CD4-positive, CD25-positive, alpha-beta regulatory T cell (primary cell): ENCODE data around the gene RDH12. TPM values are rescaled to one million over a fixed set of nuclear protein-coding genes. Genes with fewer than 3 reads are reported as not detected.

Source experiments
- ATAC-seq, 2 donors: fragments of 150-1000 bp; cut with Tn5 transposase; one replicate each; pipeline ENCODE4 v1.10.0; 2021; ENCODE audit warnings: low read depth in 2 of 2, moderate number of reproducible peaks in 2 of 2, moderate library complexity in 1 of 2
- DNase-seq, 3 donors: peaks; one replicate each; pipeline versions ENCODE4 v3.0.0 to v3.0.0-alpha.2; 2012 to 2022; ENCODE audit warnings: mixed read lengths in 1 of 3
- H3K27ac ChIP-seq: one replicate; pipeline ENCODE4 v1.7.0; 2013; ENCODE audit warnings: mild to moderate bottlenecking, low read length; ENCODE audit not compliant: insufficient read depth, poor library complexity, severe bottlenecking
- H3K27me3 ChIP-seq: one replicate; pipeline ENCODE4 v1.7.0; 2013; ENCODE audit warnings: low read length; ENCODE audit not compliant: control insufficient read depth, insufficient read depth
- H3K36me3 ChIP-seq: one replicate; pipeline ENCODE4 v1.7.0; 2013; ENCODE audit warnings: mild to moderate bottlenecking, low read length, moderate library complexity; ENCODE audit not compliant: control insufficient read depth, insufficient read depth
- H3K4me1 ChIP-seq: 2 replicates; pipeline ENCODE4 v1.7.0; 2013; ENCODE audit warnings: mild to moderate bottlenecking, low read length; ENCODE audit not compliant: insufficient read depth, control insufficient read depth, poor library complexity, severe bottlenecking
- H3K4me3 ChIP-seq: one replicate; pipeline ENCODE4 v1.7.0; 2013; ENCODE audit warnings: low read depth, mild to moderate bottlenecking, low read length, moderate library complexity
- H3K9me3 ChIP-seq, 2 experiments: 1 replicate in 1 of 2; 2 replicates in 1 of 2; pipeline ENCODE4 v1.7.0; 2013; ENCODE audit warnings: low read length in 2 of 2, mild to moderate bottlenecking in 1 of 2, moderate library complexity in 1 of 2; ENCODE audit not compliant: control insufficient read depth in 2 of 2
- H3K27ac Mint-ChIP-seq, 3 donors: one replicate each; pipeline ENCODE4 v1.8.0; 2020 to 2022; ENCODE audit warnings: mild to moderate bottlenecking in 3 of 3, mixed read lengths in 3 of 3, moderate library complexity in 2 of 3
- H3K27me3 Mint-ChIP-seq: one replicate; pipeline ENCODE4 v1.8.0; 2022; ENCODE audit warnings: mild to moderate bottlenecking, mixed read lengths
- H3K36me3 Mint-ChIP-seq: one replicate; pipeline ENCODE4 v1.8.0; 2020; ENCODE audit warnings: mixed read lengths
- H3K4me1 Mint-ChIP-seq, 4 donors: one replicate each; pipeline ENCODE4 v1.8.0; 2020 to 2022; ENCODE audit warnings: mixed read lengths in 4 of 4, mild to moderate bottlenecking in 1 of 4
- H3K4me3 Mint-ChIP-seq, 4 donors: one replicate each; pipeline ENCODE4 v1.8.0; 2020 to 2022; ENCODE audit warnings: mild to moderate bottlenecking in 4 of 4, mixed read lengths in 4 of 4, moderate library complexity in 3 of 4
- H3K9me3 Mint-ChIP-seq, 7 donors: one replicate each; pipeline ENCODE4 v1.8.0; 2020 to 2022; ENCODE audit warnings: mixed read lengths in 7 of 7, mild to moderate bottlenecking in 3 of 7, moderate library complexity in 2 of 7
- polyA plus RNA-seq, 4 donors: library from polyadenylated mRNA; unstranded; fragments of 300-500 nt; fragmentation: Illumina TruSeq; gene quantifications; one replicate each; pipeline ENCODE4 v1.2.3, GENCODE V29; 2021
- total RNA-seq: library from RNA; stranded (reverse); gene quantifications from one replicate; pipeline ENCODE4 v1.2.3, GENCODE V29; 2022

RDH12 gene
- total and polyA plus RNA-seq, 5 donors from 2014 or later = not detected

DNA sequence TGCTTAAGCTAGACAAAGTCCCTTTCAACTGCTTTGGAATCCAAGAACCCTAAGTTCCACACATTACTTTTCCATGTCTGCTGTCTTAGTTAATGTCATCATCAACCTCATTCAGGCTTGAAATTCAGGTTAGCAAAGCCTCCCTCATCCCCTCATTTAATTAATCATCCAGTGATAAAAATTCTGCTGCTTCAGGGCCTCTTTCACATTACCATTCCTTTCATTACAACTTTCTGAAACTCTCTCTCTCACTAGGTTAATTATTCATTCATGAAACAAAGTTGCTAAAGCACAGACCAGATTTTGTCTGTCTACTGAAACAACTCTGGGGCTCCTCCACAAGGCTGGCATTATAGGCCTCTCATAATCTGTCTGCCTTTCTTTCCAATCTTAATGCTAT lies 17.8 kb upstream of the RDH12 start:
- Mint-ChIP-seq H3K4me1 (peaks cover 23 to 37% (median 26%) of the 10 kb centered on the region in 4 donors), H3K27ac (peak overlapping the region in 2 of 3 donors; percentile 0 to 4), H3K36me3 (peaks cover 48% of the 10 kb centered on the region), H3K4me3 (no peak overlapping the region), H3K27me3 (no peaks in the 10 kb centered on the region), H3K9me3 (no peaks in the 10 kb centered on the region)
- Histone ChIP-seq H3K36me3 (peaks cover 42% of the 10 kb centered on the region), H3K9me3 (no peaks in the 10 kb centered on the region), H3K4me1 (peaks cover 13% of the 10 kb centered on the region), H3K4me3 (no peak overlapping the region), H3K27ac (no peak overlapping the region), H3K27me3 (no peaks in the 10 kb centered on the region)
- DNase-seq = no peak
- ATAC-seq = no peak

DNA sequence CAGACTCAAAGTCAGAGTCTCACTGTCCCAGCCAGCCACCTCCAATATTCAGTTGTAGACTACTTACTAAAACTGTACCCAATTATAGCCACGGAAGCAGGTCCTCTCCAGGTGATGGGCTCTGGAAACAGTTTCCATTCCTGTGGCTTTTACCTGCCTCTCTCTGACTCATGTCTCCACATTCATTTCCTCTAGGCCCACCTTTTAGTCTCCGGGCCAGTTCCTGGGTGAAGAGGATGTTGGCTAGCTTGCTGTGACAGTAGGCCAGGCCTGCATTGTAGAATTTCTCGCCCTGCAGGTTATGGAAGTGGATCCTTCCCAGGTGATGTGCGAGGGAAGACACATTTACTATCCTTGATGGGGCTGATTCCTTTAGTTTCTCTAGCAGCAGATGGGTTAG lies 11.7 kb upstream of the RDH12 start:
- no peaks in the 10 kb centered on the region for H3K27me3 ChIP-seq

DNA sequence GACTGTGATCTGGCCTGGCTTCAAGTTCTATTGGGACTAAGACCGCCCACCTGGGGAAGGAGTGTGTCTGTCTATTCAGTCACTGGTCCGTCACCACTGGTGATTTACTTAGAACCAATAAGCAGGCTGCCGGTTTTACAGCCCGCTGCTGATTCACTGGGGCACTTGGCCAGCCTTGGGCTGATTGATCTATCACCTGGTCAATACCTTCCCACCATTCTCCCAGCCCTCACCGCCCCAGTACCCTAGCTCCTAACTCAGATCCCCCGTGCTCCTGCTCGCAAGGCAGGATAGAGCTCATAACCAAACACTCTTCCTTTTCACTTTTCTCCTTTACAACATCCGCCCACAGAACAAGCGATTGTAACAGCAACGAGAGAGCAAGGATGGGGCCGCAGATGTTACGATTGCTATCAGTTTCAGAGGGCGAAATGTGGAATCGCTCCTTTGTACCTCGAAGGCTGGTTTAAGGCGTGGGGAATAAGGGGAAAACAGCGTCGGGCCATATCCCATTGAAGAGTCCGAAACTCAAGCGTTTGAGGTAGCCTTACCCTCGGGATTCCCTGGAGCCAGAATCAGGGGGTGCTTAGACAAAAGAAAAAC lies 6.8 kb upstream of the RDH12 start:
- H3K4me3 Mint-ChIP-seq = peak overlapping the region; percentile 86 to 93 (median 92)
- peaks cover 4 to 30% (median 28%) of the 10 kb centered on the region in 4 donors for H3K4me1 Mint-ChIP-seq
- H3K36me3 Mint-ChIP-seq = peaks cover 26% of the 10 kb centered on the region
- peak overlapping the region; percentile 45 to 90 (median 80) for H3K27ac Mint-ChIP-seq
- H3K27ac ChIP-seq = peak overlapping the region; percentile 78
- ATAC-seq = peak; percentile 63
- no peaks in the 10 kb centered on the region for H3K27me3 ChIP-seq
- peaks cover 25% of the 10 kb centered on the region for H3K36me3 ChIP-seq
- no peaks in the 10 kb centered on the region for H3K9me3 ChIP-seq
- DNase-seq = peak; percentile 42 to 88 (median 57)
- H3K27me3 Mint-ChIP-seq = peaks cover 6% of the 10 kb centered on the region
- peaks cover 11% of the 10 kb centered on the region for H3K4me1 ChIP-seq
- peak overlapping the region; percentile 96 for H3K4me3 ChIP-seq
- no peaks in the 10 kb centered on the region for H3K9me3 Mint-ChIP-seq

More for the DNA sequence above, 11.7 kb upstream of the RDH12 start:
- Mint-ChIP-seq H3K36me3 (peaks cover 55% of the 10 kb centered on the region), H3K4me1 (peaks cover 4 to 37% (median 23%) of the 10 kb centered on the region in 4 donors), H3K27ac (no peak overlapping the region), H3K27me3 (no peaks in the 10 kb centered on the region), H3K4me3 (no peak overlapping the region), H3K9me3 (no peaks in the 10 kb centered on the region)
- H3K36me3 ChIP-seq = peaks cover 57% of the 10 kb centered on the region
- ATAC-seq = no peak
- peaks cover 11% of the 10 kb centered on the region for H3K4me1 ChIP-seq
- DNase-seq = no peak
- no peak overlapping the region for H3K27ac ChIP-seq
- no peaks in the 10 kb centered on the region for H3K9me3 ChIP-seq
- H3K4me3 ChIP-seq = no peak overlapping the region

DNA sequence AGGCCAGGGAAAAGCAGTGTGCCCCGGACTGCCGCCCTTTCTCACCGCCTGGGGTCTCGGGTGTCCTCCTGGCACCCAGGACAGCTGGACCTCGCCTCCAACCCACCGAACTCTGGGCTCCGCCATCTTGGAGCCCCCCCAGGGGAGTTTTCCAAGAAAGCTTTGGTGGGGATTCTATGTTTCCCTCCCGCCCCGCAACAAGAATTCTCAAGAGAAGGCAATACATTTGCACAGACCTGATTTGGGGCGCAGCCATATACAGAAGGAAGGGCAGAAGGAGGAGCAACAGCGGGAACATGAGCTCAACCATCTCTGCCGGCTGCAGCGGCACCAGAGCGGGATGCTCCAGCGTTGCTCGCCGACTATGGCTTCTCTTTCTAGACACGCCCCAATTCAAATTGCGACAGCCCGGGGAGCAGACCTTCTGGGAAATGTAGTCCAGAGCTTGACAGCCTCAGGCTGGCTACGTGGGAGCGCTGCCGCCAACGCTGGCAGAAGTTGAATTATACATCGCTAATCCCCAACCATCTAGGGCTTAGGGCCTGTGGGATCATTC lies 6.2 kb upstream of the RDH12 start, which contains the start of gene RDH11:
RDH11 (minus strand) TSS at position 371 of the 556 bp plus-strand sequence; CDS start at position 310, 61 bp downstream.
- peaks cover 19% of the 10 kb centered on the region for H3K36me3 ChIP-seq
- H3K4me3 ChIP-seq = peak within 1 kb of the TSS; percentile 96
- peaks cover 4 to 30% (median 26%) of the 10 kb centered on the region in 4 donors for H3K4me1 Mint-ChIP-seq
- peak within 1 kb of the TSS; percentile 78 for H3K27ac ChIP-seq
- no peaks in the 10 kb centered on the region for H3K9me3 ChIP-seq
- H3K27ac Mint-ChIP-seq = peak within 1 kb of the TSS; percentile 45 to 90 (median 81)
- H3K9me3 Mint-ChIP-seq = no peaks in the 10 kb centered on the region
- DNase-seq (peak; percentile 77 to 92 (median 84)), ATAC-seq (peak; percentile 96 to 97)
- peaks cover 6% of the 10 kb centered on the region for H3K27me3 Mint-ChIP-seq
- H3K4me1 ChIP-seq = peaks cover 11% of the 10 kb centered on the region
- peak within 1 kb of the TSS; percentile 86 to 93 (median 92) for H3K4me3 Mint-ChIP-seq
- H3K36me3 Mint-ChIP-seq = peaks cover 21% of the 10 kb centered on the region
- H3K27me3 ChIP-seq = no peaks in the 10 kb centered on the region

DNA sequence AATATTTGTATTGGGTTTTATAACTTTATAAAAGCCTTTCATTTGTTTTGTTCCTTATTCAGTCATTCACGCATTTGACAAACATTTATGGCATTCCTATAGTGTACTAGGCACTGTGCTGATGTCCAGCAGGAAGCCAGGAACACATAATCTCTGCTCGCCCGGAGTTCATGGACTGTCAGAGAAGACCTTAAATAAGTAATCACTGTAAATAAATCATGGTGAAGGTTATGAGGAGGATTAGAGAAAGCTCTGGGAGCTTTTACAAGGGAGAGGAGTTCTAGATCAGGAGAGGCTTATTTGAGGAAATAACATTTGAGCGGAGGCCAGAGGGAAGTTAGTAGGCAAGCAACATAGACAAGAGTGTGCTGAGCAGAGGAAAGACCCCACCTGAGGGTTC lies 4.7 kb upstream of the RDH12 start:
- Histone ChIP-seq H3K4me3 (no peak overlapping the region), H3K27ac (no peak overlapping the region), H3K27me3 (no peaks in the 10 kb centered on the region), H3K36me3 (peaks cover 4% of the 10 kb centered on the region), H3K9me3 (no peaks in the 10 kb centered on the region), H3K4me1 (peaks cover 11% of the 10 kb centered on the region)
- Mint-ChIP-seq H3K27me3 (peaks cover 6% of the 10 kb centered on the region), H3K4me3 (peak overlapping the region in 1 of 4 donors; percentile 82), H3K9me3 (no peaks in the 10 kb centered on the region), H3K4me1 (peaks cover 4 to 30% (median 22%) of the 10 kb centered on the region in 4 donors), H3K36me3 (peaks cover 8% of the 10 kb centered on the region), H3K27ac (peak overlapping the region in 1 of 3 donors; percentile 38)
- DNase-seq (no peak), ATAC-seq (no peak)

DNA sequence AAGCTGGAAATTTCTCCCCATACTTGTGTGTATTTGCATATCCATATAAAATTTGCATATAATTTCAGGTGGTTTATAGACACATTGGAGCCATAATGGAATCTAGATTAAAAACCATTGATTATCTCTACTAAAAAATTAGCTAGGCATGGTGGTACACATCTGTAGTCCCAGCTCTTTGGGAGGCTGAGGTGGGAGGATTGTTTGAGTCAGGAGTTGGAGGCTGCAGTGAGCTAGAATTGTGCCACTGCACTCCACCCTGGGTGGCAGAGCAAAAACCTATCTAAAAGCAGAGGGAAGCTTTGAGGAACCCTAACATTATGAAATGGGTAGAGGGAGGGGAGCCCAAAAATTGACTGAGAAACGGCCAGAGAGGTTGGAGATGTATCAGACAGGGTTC lies 3.5 kb upstream of the RDH12 start:
- Mint-ChIP-seq H3K27me3 (peaks cover 9% of the 10 kb centered on the region), H3K27ac (no peak overlapping the region), H3K4me1 (peaks cover 0 to 24% (median 16%) of the 10 kb centered on the region in 4 donors), H3K9me3 (no peaks in the 10 kb centered on the region), H3K36me3 (no peaks in the 10 kb centered on the region), H3K4me3 (peak overlapping the region in 1 of 4 donors; percentile 55)
- ATAC-seq = no peak
- H3K4me3 ChIP-seq = no peak overlapping the region
- H3K36me3 ChIP-seq = no peaks in the 10 kb centered on the region
- no peaks in the 10 kb centered on the region for H3K9me3 ChIP-seq
- DNase-seq = no peak
- peaks cover 11% of the 10 kb centered on the region for H3K4me1 ChIP-seq
- H3K27ac ChIP-seq = no peak overlapping the region
- no peaks in the 10 kb centered on the region for H3K27me3 ChIP-seq

DNA sequence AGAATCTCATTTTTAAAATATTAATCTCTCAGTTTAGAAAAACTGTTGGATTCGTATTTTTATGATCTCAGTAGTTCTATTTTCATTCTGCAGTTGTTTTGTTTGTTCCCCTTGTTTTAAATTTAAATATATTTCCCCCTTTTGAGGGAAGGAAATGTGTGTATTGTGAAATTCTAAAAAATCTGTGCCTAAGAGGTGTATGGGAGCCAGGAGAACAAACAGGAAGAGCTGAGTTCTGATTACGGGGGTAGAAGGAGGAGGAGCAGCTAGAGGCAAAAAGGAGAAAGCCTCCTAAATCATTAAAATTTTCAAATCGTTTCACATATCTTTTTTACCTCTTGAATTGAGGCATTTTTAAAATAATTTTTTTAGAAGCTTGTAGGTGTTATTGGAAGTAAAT lies 2.3 kb downstream of the RDH12 start:
- Mint-ChIP-seq H3K27ac (no peak overlapping the region), H3K9me3 (peaks cover 0 to 1% (median 0%) of the 10 kb centered on the region in 7 donors), H3K27me3 (peaks cover 9% of the 10 kb centered on the region), H3K4me1 (no peaks in the 10 kb centered on the region), H3K36me3 (no peaks in the 10 kb centered on the region), H3K4me3 (no peak overlapping the region)
- Histone ChIP-seq H3K36me3 (no peaks in the 10 kb centered on the region), H3K27me3 (peaks cover 2% of the 10 kb centered on the region), H3K9me3 (no peaks in the 10 kb centered on the region), H3K4me1 (no peaks in the 10 kb centered on the region), H3K27ac (no peak overlapping the region), H3K4me3 (no peak overlapping the region)
- DNase-seq = no peak
- no peak for ATAC-seq
